Vagina (tissue), 2 donors: ENCODE measurements around the gene PRLHR.

Source experiments
- POLR2AphosphoS5 ChIP-seq, 2 donors: sonication (generic); formaldehyde crosslinking; IDR thresholded peaks; one replicate each; pipeline ENCODE4 v1.9.0; 2017; ENCODE audit warnings: antibody characterized with exemption in 2 of 2, mild to moderate bottlenecking in 2 of 2, low read depth in 1 of 2; ENCODE audit not compliant: insufficient read depth in 1 of 2
- TF ChIP-seq, protein P1 (sequence below), 3 experiments: fragments of 450-650 bp in 2 of 3; fragments of 200-600 bp in 1 of 3; sonication (generic) in 1 of 3; IDR thresholded peaks; one replicate each; pipeline ENCODE4 v1.5.1; 2017 to 2019; ENCODE audit warnings: antibody characterized with exemption in 3 of 3, mild to moderate bottlenecking in 2 of 3, moderate library complexity in 2 of 3

- TF ChIP-seq, protein P1, sequence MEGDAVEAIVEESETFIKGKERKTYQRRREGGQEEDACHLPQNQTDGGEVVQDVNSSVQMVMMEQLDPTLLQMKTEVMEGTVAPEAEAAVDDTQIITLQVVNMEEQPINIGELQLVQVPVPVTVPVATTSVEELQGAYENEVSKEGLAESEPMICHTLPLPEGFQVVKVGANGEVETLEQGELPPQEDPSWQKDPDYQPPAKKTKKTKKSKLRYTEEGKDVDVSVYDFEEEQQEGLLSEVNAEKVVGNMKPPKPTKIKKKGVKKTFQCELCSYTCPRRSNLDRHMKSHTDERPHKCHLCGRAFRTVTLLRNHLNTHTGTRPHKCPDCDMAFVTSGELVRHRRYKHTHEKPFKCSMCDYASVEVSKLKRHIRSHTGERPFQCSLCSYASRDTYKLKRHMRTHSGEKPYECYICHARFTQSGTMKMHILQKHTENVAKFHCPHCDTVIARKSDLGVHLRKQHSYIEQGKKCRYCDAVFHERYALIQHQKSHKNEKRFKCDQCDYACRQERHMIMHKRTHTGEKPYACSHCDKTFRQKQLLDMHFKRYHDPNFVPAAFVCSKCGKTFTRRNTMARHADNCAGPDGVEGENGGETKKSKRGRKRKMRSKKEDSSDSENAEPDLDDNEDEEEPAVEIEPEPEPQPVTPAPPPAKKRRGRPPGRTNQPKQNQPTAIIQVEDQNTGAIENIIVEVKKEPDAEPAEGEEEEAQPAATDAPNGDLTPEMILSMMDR (IDR thresholded peaks at IDR 0.05): no peak
- no peak for TF ChIP-seq POLR2AphosphoS5 (IDR thresholded peaks at IDR 0.05; ENCODE audit: insufficient read depth in 1 of 2, low read depth in 1 of 2)
These were observed 30.8 kb downstream of the PRLHR start for GRCh38 chr10:118564652-118565051.
